Measurements from ENCODE around the gene GPX8.

GPX8 gene

DNA sequence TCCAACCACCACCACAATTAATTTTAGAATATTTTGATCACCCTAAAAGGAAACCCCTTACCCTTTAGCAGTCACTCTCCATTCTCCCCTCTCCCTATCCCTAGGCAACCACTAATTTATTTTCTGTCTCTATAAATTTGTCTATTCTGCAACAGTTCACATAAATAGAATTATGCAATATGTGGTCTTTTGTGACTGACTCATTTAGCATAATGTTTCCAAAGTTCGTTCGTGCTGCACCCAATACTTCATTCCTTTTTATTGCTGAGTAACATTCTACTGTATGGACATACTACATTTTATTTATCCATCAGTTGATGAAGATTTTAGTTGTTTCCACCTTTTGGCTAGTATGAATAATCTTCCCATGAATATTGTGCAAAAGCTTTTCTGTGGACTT lies 31.2 kb downstream of the GPX8 start:
- Histone ChIP-seq H3K4me3 (ENCODE audit: low read depth in 1 of 2, low read length in 2 of 2) (no peak overlapping the region), H3K27me3 (ENCODE audit: control insufficient read depth in 1 of 2, insufficient read depth in 2 of 2, low read length in 2 of 2) (peaks cover 12 to 31% of the 10 kb centered on the region in 2 donors), H3K9ac (ENCODE audit: low read depth in 1 of 2, low read length in 2 of 2) (no peak overlapping the region), H3K4me1 (ENCODE audit: control insufficient read depth in 1 of 2, insufficient read depth in 2 of 2, low read length in 2 of 2) (no peaks in the 10 kb centered on the region), H3K36me3 (ENCODE audit: control insufficient read depth in 1 of 2, insufficient read depth in 2 of 2, low read length in 2 of 2) (no peaks in the 10 kb centered on the region), H3K27ac (ENCODE audit: low read depth, low read length) (no peak overlapping the region), H3K9me3 (ENCODE audit: control insufficient read depth in 1 of 2, low read length in 2 of 2) (no peaks in the 10 kb centered on the region)

DNA sequence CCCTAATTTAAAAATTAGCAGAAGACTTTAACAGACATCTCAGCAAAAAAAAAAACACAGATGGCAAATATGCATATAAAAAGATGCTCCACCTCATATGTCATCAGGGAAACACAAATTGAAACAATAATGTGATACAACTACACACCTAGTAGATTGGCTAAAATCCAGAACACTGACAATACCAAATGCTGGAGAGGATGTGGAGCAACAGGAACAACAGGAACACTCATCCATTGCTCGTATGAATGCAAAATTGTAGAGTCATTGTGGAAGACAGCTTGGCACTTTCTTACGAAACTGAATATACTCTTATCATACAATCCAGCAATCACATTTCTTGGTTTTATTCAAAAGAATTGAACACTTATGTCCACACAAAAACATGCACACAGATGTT lies 45.0 kb downstream of the GPX8 start:
- H3K4me3 ChIP-seq (ENCODE audit: low read depth in 1 of 2, low read length in 2 of 2) = no peak overlapping the region
- no peaks in the 10 kb centered on the region for H3K9me3 ChIP-seq (ENCODE audit: control insufficient read depth in 1 of 2, low read length in 2 of 2)
- no peaks in the 10 kb centered on the region for H3K36me3 ChIP-seq (ENCODE audit: control insufficient read depth in 1 of 2, insufficient read depth in 2 of 2, low read length in 2 of 2)
- H3K27me3 ChIP-seq (ENCODE audit: control insufficient read depth in 1 of 2, insufficient read depth in 2 of 2, low read length in 2 of 2) = peaks cover 0 to 4% of the 10 kb centered on the region in 2 donors
- no peaks in the 10 kb centered on the region for H3K4me1 ChIP-seq (ENCODE audit: control insufficient read depth in 1 of 2, insufficient read depth in 2 of 2, low read length in 2 of 2)
- no peak overlapping the region for H3K9ac ChIP-seq (ENCODE audit: low read depth in 1 of 2, low read length in 2 of 2)
- no peak overlapping the region for H3K27ac ChIP-seq (ENCODE audit: low read depth, low read length)

DNA sequence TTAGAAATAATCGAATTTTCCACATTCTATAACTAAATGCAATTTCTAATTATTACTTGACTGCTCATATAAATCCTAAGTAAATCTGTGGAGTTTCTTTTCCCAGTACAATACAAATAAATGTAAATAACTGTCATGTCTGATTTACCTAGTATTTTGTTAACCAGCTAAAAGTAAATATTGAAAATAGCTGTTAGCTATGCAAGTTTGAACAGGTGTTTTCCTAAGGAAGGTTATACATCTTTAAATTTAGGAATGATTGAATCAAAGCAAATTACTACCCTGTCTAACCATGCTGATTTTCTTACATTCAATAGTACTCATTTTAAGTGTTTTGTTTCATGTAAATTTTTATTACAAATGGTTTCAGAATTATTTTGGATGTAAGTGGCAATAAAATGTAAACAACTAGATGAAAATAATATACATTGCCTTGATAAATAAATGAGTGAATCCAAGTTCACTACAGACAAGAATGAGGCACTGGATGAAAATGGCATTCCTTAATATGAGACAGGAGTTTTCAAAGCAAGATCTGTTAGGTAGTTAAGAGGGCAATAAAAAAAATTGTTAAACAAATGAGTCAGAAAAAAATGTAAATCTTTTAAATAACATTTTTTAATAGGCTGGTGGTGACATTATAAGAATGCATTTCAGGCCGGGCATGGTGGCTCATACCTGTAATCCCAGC lies 51.4 kb downstream of the GPX8 start:
- H3K9me3 ChIP-seq (ENCODE audit: control insufficient read depth in 1 of 2, low read length in 2 of 2) = no peaks in the 10 kb centered on the region
- no peak overlapping the region for H3K9ac ChIP-seq (ENCODE audit: low read depth in 1 of 2, low read length in 2 of 2)

More for the DNA sequence above, 51.4 kb downstream of the GPX8 start:
- no peaks in the 10 kb centered on the region for H3K4me1 ChIP-seq (ENCODE audit: control insufficient read depth in 1 of 2, insufficient read depth in 2 of 2, low read length in 2 of 2)
- H3K27ac ChIP-seq (ENCODE audit: low read depth, low read length) = no peak overlapping the region
- no peak overlapping the region for H3K4me3 ChIP-seq (ENCODE audit: low read depth in 1 of 2, low read length in 2 of 2)
- H3K36me3 ChIP-seq (ENCODE audit: control insufficient read depth in 1 of 2, insufficient read depth in 2 of 2, low read length in 2 of 2) = no peaks in the 10 kb centered on the region
- peaks cover 0 to 4% of the 10 kb centered on the region in 2 donors for H3K27me3 ChIP-seq (ENCODE audit: control insufficient read depth in 1 of 2, insufficient read depth in 2 of 2, low read length in 2 of 2)
